Measurements from ENCODE around the gene CLN6. TPM values are rescaled to one million over a fixed set of nuclear protein-coding genes. Genes with fewer than 3 reads are reported as not detected.

Gene CLN6
- total and polyA plus RNA-seq, 12 donors, result 9.2 to 36.6 (median 25.8) TPM

DNA sequence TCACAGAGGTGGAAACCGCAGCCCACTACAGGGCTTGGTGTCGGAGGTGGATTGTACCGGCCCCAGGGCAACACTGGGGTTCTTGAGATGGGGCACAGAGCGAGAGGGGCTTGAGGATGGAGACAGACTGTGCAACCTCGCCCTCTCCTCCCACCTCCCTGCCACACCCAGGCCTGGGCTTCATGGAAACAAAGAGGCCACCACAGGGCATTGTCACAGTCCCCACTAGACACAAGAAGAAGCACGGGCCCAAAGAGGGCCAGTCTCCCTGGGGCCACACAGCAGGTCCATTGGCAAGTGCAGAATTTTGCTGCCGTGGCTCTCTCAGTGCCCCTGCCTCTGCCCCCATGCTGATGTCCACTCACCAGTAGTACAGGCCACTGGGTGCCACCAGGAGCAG, 20.3 kb downstream of the CLN6 start:
- Histone ChIP-seq H3K36me3 (replicated peaks in 1 of 2) (no peaks in the 10 kb centered on the region), H3K27me3 (no peaks in the 10 kb centered on the region), H3K27ac (no peak overlapping the region), H3K4me1 (replicated peaks in 1 of 2) (peaks cover 12 to 16% of the 10 kb centered on the region in 2 donors), H3K9me3 (replicated peaks in 1 of 3) (no peaks in the 10 kb centered on the region), H3K4me3 (no peak overlapping the region)
- no peak for TF ChIP-seq POLR2A (IDR thresholded peaks at IDR 0.05)
- TF ChIP-seq, protein P1, sequence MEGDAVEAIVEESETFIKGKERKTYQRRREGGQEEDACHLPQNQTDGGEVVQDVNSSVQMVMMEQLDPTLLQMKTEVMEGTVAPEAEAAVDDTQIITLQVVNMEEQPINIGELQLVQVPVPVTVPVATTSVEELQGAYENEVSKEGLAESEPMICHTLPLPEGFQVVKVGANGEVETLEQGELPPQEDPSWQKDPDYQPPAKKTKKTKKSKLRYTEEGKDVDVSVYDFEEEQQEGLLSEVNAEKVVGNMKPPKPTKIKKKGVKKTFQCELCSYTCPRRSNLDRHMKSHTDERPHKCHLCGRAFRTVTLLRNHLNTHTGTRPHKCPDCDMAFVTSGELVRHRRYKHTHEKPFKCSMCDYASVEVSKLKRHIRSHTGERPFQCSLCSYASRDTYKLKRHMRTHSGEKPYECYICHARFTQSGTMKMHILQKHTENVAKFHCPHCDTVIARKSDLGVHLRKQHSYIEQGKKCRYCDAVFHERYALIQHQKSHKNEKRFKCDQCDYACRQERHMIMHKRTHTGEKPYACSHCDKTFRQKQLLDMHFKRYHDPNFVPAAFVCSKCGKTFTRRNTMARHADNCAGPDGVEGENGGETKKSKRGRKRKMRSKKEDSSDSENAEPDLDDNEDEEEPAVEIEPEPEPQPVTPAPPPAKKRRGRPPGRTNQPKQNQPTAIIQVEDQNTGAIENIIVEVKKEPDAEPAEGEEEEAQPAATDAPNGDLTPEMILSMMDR (IDR thresholded peaks at IDR 0.05), result no peak
- peak in 2 of 7 donors; percentile 14 to 39 for DNase-seq
- 80 to 98% (median 92%) methylated on average over 6 to 7 of the region's 7 CpGs for WGBS, 4 donors
- intact Hi-C loops (cut with DNase I), result loop anchor here (5.0 kb wide), 1 partner anchor 347 kb away; no protein-coding TSS in a partner anchor

DNA sequence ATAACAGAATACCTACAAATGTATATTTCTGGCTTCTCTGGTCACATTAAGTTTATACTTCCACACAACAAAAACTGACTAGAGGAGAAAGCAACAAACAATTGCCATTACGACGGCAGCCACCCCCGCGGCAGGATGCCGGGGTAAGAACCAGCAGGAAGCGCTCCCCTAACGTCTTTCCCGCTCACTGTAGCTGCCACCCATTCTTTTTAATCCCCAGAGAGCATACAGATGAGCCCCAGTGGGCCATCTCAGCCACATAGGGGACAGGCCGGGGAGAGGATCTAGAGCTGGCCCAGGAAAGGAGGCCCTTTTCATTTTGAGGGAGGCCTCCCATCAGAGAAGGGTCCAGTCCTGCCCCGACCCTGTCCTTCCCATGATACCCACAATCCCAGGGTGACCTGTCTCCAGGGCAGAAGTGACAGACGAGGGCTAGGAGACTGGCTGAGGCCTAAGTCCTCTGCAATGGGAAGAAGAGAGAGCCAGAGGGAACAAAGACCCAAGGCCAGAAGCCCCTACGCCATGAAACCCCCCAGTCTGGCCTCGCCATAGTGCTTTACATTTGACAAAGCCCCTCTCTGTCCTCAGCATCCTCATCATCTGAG, 20.8 kb downstream of the CLN6 start:
- peaks cover 12 to 19% of the 10 kb centered on the region in 2 donors for H3K4me1 ChIP-seq (replicated peaks in 1 of 2)
- peak in 4 of 7 donors; percentile 8 to 45 (median 16) for DNase-seq
- no peak for TF ChIP-seq POLR2A (IDR thresholded peaks at IDR 0.05)
- TF ChIP-seq, protein P1 (IDR thresholded peaks at IDR 0.05), result no peak
- H3K4me3 ChIP-seq, result no peak overlapping the region
- WGBS, 4 donors, result 82 to 88% (median 85%) methylated on average over 13 of the region's 13 CpGs
- no peaks in the 10 kb centered on the region for H3K36me3 ChIP-seq (replicated peaks in 1 of 2)
- intact Hi-C loops (cut with DNase I), result loop anchor here (5.0 kb wide), 1 partner anchor 346 kb away; no protein-coding TSS in a partner anchor
- H3K9me3 ChIP-seq (replicated peaks in 1 of 3), result no peaks in the 10 kb centered on the region
- H3K27ac ChIP-seq, result no peak overlapping the region
- H3K27me3 ChIP-seq, result no peaks in the 10 kb centered on the region

DNA sequence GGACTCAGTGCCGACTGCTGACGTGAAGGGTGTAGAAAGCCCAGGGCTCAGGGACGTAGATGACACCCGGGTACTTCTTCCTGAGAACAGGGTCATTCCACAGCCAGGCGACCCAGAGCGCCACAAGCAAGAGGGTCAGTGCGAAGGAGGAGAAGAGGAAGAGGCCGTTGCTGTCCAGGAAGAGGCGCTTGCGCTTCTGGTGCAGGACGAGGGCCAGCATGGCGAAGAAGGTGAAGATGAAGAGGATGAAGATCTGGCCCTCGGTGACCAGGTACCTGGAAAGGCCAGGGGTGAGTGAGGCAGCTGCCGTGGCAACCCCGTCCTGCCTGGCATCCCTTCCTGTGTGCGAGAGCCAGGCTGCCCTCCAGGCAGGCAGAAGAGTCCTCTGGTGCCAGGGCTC, 21.4 kb downstream of the CLN6 start:
- 82 to 89% (median 85%) methylated on average over 16 of the region's 16 CpGs for WGBS, 4 donors
- H3K27me3 ChIP-seq, result no peaks in the 10 kb centered on the region
- H3K36me3 ChIP-seq (replicated peaks in 1 of 2), result no peaks in the 10 kb centered on the region
- H3K27ac ChIP-seq, result no peak overlapping the region
- H3K9me3 ChIP-seq (replicated peaks in 1 of 3), result no peaks in the 10 kb centered on the region
- intact Hi-C loops (cut with DNase I), result loop anchor here (5.0 kb wide), 1 partner anchor 346 kb away; no protein-coding TSS in a partner anchor
- no peak for TF ChIP-seq POLR2A (IDR thresholded peaks at IDR 0.05)
- TF ChIP-seq, protein P1 (IDR thresholded peaks at IDR 0.05), result no peak
- peak in 4 of 7 donors; percentile 13 to 46 (median 16) for DNase-seq
- H3K4me1 ChIP-seq (replicated peaks in 1 of 2), result peaks cover 12 to 19% of the 10 kb centered on the region in 2 donors
- H3K4me3 ChIP-seq, result no peak overlapping the region

DNA sequence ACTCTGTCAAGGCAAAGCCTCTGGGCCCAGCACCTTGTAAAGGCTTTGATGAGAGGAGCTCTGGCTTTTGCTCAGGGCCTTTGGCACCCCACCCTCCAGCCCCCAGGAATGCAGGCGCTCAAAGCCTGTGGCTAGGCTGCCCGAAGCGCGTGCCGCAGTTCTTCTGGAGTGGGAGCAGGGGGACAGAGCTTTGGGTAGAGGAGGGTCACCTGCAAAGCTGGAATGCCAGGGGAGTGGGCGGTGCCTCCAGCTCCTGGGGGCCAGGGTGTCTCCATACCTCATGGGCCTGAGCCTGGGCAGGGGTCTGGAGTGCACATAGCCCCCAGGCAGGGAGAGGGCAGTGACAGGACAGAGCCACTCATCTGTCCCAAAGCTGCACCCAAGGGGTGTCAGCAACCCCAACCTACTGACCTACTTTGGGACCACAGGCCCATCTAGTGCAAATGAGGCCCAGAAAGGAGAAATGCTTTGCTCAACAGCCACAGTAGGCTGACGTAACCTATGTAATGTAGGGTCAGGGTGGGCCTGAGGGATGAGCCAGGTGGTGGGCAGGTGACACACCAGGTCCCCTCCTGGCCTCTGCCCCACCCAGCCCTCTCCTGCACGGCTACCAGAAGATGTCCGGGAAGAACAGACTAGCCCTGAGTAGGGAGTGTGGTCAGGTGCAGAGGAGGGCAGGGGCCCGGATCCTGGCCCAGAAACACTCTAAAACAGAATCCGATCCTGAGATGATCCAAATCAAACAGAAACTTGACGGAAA, 22.2 kb downstream of the CLN6 start:
- WGBS, 4 donors, result 87 to 93% (median 91%) methylated on average over 9 to 12 of the region's 12 CpGs
- H3K27me3 ChIP-seq, result no peaks in the 10 kb centered on the region
- H3K27ac ChIP-seq, result no peak overlapping the region
- peaks cover 12 to 19% of the 10 kb centered on the region in 2 donors for H3K4me1 ChIP-seq (replicated peaks in 1 of 2)
- TF ChIP-seq, protein P1 (IDR thresholded peaks at IDR 0.05), result no peak
- no peak for TF ChIP-seq POLR2A (IDR thresholded peaks at IDR 0.05)
- peak in 4 of 7 donors; percentile 14 to 38 (median 22) for DNase-seq
- intact Hi-C loops (cut with DNase I), result loop anchor here (5.0 kb wide), 1 partner anchor 345 kb away; no protein-coding TSS in a partner anchor
- H3K9me3 ChIP-seq (replicated peaks in 1 of 3), result no peaks in the 10 kb centered on the region
- no peaks in the 10 kb centered on the region for H3K36me3 ChIP-seq (replicated peaks in 1 of 2)
- no peak overlapping the region for H3K4me3 ChIP-seq

Data from adrenal gland (tissue), 12 donors.